ENCODE results near the gene SPDYE16. TPM values are rescaled to one million over a fixed set of nuclear protein-coding genes. Genes with fewer than 3 reads are reported as not detected.
"Not testable (repeated sequence)": the region's sequence is repeated elsewhere in the genome, so short reads cannot be mapped to it uniquely, and the experiment has no call there.

The SPDYE16 gene
- total RNA-seq, 4 donors from 2014 or later: not detected

DNA sequence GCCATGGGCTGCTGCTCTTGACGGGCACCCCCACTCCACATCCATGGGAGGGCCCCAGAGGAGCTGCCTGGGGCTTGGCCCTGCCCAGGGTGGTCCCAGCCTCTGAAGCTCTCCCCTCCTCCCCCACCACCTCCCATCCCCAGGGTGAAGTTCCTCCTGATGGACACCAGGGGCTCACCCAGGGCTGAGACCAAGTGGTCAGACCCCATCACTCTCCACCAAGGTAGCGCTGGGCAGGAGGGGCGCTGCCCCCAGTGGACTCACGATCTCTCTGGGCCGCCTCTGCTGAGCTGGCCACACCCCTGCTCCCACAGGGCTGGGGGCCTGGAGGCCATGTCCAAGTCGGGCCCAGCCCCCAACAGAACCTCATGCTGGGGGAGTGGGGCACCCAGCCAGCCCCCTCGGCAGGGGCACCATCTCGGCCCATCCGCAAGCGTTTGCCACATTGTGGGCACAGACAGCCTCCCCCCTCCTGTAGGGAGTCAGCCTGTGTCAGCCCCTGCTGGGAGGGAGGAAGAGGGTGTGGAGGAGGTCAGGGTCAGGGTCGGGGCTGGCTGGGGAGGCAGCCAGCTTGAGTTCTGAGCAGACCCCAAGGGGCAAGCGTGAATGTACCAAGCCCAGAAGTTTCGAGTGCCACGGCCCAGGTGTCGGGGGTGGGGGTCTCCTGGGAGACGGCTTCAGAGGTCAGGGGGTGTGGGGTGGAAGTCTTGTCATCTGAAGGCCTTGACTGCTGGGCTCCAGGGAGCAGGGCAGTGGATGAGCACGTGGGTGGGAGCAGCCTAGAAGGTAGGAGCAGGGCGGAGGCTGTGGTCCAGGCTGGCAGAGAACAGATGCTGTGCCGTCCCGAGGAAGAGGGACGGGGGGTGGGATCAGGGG is 29.9 kb downstream of the SPDYE16 start:
- TF ChIP-seq, protein P1, sequence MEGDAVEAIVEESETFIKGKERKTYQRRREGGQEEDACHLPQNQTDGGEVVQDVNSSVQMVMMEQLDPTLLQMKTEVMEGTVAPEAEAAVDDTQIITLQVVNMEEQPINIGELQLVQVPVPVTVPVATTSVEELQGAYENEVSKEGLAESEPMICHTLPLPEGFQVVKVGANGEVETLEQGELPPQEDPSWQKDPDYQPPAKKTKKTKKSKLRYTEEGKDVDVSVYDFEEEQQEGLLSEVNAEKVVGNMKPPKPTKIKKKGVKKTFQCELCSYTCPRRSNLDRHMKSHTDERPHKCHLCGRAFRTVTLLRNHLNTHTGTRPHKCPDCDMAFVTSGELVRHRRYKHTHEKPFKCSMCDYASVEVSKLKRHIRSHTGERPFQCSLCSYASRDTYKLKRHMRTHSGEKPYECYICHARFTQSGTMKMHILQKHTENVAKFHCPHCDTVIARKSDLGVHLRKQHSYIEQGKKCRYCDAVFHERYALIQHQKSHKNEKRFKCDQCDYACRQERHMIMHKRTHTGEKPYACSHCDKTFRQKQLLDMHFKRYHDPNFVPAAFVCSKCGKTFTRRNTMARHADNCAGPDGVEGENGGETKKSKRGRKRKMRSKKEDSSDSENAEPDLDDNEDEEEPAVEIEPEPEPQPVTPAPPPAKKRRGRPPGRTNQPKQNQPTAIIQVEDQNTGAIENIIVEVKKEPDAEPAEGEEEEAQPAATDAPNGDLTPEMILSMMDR (IDR thresholded peaks at IDR 0.05): no peak
- ATAC-seq (ENCODE audit: low FRiP score): peak; percentile 48
- DNase-seq (ENCODE audit: low spot score): no peak

- ATAC-seq (ENCODE audit: low FRiP score): peak; percentile 74
- not testable (repeated sequence) for DNase-seq (ENCODE audit: low spot score)
These were observed 30.9 kb downstream of the SPDYE16 start for GRCh38 chr7:76511911-76512885.

DNA sequence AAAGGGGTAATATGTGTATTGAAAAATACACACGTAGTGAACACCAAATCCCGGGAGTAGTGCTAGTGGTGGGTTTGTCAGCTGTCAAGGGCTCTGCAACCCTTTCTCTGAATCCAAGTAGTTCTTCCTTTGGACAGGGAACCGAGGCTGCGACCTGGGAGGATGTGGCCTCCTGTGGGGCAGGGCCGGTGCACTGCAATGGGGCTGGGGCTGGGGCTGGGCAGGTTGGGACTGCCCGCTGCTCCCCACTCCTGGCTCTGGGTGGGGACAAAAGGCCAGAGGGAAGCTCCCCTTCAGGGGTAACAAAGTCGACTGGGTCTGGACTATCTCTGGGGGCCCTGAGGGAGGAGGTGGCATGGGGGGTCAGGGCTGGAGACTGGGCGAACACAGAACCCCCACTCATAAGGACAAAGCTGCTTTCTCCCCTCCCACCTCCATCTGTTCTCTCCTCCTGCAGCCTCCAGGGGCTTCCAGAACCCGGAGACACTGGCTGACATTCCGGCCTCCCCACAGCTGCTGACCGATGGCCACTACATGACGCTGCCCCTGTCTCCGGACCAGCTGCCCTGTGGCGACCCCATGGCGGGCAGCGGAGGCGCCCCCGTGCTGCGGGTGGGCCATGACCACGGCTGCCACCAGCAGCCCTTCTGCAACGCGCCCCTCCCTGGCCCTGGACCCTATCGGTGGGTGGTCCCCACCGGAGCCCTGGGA is 31.7 kb downstream of the SPDYE16 start:
- not testable (repeated sequence) for DNase-seq (ENCODE audit: low spot score); ATAC-seq (ENCODE audit: low FRiP score)

GRCh38 chr7:76509931-76510877 is 32.9 kb downstream of the SPDYE16 start, which contains the start of gene UPK3B:
Gene UPK3B (plus strand): TSS chr7:76510552. CDS start chr7:76510653, 101 bp downstream.
- ATAC-seq (ENCODE audit: low FRiP score): peak; percentile 37
- no peak for DNase-seq (ENCODE audit: low spot score)

GRCh38 chr7:76507723-76508406 is 35.2 kb downstream of the SPDYE16 start:
- TF ChIP-seq, protein P1 (IDR thresholded peaks at IDR 0.05): no peak
- ATAC-seq (ENCODE audit: low FRiP score): no peak

More at GRCh38 chr7:76509931-76510877, 32.9 kb downstream of the SPDYE16 start, which contains the start of gene UPK3B:
- TF ChIP-seq, protein P1 (IDR thresholded peaks at IDR 0.05): no peak

DNA sequence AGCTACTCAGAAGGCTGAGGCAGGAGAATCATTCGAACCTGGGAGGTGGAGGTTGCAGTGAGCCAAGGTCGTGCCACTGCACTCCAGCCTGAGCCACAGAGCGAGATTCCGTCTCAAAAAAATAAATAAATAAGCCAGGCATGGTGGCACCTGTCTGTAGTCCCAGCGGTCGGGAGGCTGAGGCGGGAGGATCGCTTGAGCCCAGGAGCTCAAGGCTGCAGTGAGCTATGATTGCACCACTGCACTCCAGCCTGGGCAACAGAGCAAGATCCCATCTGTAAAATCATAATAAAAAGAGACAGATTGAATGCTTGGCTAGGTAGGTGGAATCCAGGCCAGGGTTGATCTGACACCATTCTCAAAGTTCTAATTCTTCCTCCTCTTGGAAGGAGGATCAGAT is 36.5 kb downstream of the SPDYE16 start:
- not testable (repeated sequence) for DNase-seq (ENCODE audit: low spot score); ATAC-seq (ENCODE audit: low FRiP score)

More at GRCh38 chr7:76507723-76508406, 35.2 kb downstream of the SPDYE16 start:
- no peak for DNase-seq (ENCODE audit: low spot score)

- TF ChIP-seq, protein P1 (IDR thresholded peaks at IDR 0.05): no peak
- DNase-seq (ENCODE audit: low spot score): no peak
- ATAC-seq (ENCODE audit: low FRiP score): no peak
These were observed 37.0 kb downstream of the SPDYE16 start for GRCh38 chr7:76506081-76506440.

All from omental fat pad (tissue), 4 donors.